ENCODE results near the gene NTPCR.
"Not testable (repeated sequence)": the region's sequence is repeated elsewhere in the genome, so short reads cannot be mapped to it uniquely, and the experiment has no call there.

The NTPCR gene

DNA sequence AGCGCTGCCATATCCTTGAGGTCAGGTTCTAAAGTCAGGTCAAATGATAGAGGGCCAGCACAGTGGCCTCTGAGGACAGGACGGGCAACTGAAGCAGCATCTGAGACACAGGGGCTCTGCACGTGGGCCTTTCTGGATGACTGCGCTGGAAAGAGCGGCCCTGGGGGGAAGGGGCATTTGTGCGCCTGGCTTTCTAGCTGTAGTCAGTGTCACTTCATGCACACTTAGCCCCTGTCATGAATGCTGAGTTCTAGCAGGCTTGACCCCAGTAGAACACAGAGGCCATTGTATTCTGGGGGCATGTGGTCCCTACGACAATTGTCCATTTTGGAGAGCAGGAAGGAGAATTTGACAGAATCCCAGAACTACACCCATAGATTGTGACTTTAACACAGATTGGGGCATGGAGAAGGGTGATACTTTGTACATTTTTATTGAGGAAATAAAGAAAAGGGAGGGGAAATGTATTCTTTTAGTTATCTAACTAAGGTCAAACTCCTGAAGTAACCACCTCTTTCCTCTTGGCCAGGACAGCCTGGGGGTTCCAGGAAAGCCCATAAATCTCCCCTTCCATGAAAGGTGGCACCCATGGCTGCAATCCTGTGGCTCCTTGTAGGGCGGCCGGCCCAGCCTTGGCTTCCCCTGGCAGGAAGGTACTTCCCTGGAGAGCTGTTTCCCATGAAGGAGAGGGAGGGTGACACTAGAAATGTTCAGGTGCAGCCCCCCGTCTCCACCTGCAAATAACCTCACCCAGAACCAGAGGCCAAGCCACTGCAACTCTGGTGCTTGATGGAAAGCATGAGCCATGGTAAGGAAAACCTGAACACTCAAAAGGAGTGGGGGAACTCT, 34.4 kb downstream of the NTPCR start:
- DNase-seq (ENCODE audit: low spot score) = peak; percentile 79

DNA sequence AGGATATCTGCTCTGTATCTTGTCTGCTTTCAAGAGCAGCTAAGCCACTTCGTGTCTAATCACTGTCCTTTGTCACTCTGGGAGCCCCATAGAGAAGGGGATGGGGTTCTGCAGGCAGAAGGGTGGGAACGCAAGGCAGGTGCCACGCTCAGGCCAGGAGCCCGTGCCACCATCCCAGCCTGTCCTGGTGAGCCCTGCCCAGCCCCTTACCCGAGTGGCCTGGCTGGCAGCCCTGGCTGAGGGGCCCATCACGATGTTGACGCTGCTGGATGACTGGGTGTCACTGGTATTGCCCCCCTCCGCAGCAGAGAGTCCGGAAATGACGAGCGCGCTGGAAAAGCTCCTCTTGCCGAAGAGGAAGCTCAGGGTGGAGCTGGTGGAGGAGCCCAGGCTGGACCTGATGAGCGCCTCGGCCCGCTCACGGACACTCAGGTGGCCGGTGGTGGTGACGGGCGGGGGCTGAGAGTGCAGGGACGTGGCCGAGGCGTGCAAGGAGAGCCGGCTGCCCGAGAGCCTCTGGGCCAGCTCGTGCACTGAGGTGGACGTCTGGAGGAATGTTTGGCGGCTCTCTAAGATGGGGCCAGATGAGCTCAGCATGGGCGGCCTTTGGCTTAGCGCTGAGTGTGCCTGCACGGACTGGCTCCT, 35.6 kb downstream of the NTPCR start:
- no peak for DNase-seq (ENCODE audit: low spot score)

DNA sequence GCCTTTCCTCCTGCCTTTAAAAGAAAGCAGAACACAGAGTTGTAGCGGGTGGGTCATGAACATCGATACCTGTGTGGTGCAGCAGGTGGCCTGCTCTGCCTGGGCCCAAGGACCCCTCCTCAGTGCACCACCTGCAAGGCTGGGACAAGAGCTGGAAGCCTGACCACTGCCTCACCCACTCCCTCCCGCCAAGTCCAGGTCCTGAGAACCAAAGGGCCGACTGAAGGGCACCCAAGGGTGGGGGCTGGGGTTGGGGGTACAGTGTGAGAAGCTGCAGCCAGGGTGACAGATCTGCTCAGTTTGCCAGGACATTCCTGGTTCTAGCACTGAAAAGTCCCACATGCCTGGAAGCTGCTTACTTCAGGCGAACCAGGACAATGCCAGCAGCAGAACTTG, 36.1 kb downstream of the NTPCR start:
- DNase-seq (ENCODE audit: low spot score) = no peak

GRCh38 chr1:232987046-232987773, 36.8 kb downstream of the NTPCR start:
- DNase-seq (ENCODE audit: low spot score) = no peak

GRCh38 chr1:232987774-232988140, 37.3 kb downstream of the NTPCR start:
- no peak for DNase-seq (ENCODE audit: low spot score)

- DNase-seq (ENCODE audit: low spot score) = no peak
Observed at GRCh38 chr1:232988572-232989040, 38.2 kb downstream of the NTPCR start.

GRCh38 chr1:232990176-232991128, 40.0 kb downstream of the NTPCR start:
- DNase-seq (ENCODE audit: low spot score) = no peak

GRCh38 chr1:232991238-232991637, 40.8 kb downstream of the NTPCR start:
- no peak for DNase-seq (ENCODE audit: low spot score)

GRCh38 chr1:232992227-232992626, 41.8 kb downstream of the NTPCR start:
- DNase-seq (ENCODE audit: low spot score) = no peak

DNA sequence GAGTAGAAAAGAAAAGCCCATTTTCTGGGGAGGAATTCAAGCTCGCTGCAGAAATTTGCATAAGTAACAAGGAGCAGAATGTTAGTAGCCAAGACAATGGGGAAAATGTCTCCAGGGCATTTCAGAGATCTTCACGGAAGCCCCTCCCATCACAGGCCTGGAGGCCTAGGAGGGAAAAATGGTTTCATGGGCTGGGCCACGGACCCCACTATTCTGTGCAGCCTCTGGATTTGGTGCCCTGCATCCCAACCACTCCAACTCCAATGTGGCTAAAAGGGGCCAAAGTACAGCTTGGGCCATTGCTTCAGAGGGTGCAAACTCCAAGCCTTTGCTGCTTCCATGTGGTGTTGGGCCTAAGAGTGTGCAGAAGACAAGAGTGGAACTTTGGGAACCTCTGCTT, 43.1 kb downstream of the NTPCR start:
- no peak for DNase-seq (ENCODE audit: low spot score)

DNA sequence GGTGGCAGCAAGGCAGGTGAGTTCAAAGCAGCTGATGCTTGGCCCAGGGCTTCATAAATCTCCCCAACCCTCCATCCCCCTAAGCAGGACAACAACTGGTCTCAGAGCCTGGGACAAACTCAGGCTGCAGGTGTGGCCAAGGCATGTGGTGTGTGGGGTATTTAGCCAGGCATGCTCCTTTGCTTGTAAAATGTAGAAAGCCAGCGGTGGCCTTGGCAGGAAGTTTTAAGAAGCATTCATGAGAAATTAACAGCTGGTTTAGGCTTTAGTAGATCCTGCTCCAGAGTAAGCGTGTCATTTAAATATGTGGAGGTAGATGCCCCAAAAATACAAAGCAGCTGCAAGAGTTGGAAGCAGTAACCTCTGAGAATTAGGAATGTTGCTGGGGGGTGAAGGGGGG, 44.8 kb downstream of the NTPCR start:
- DNase-seq (ENCODE audit: low spot score) = no peak

- DNase-seq (ENCODE audit: low spot score) = no peak
Observed at GRCh38 chr1:232996143-232996542, 45.7 kb downstream of the NTPCR start.

- no peak for DNase-seq (ENCODE audit: low spot score)
Observed at GRCh38 chr1:232998138-232998537, 47.7 kb downstream of the NTPCR start.

DNA sequence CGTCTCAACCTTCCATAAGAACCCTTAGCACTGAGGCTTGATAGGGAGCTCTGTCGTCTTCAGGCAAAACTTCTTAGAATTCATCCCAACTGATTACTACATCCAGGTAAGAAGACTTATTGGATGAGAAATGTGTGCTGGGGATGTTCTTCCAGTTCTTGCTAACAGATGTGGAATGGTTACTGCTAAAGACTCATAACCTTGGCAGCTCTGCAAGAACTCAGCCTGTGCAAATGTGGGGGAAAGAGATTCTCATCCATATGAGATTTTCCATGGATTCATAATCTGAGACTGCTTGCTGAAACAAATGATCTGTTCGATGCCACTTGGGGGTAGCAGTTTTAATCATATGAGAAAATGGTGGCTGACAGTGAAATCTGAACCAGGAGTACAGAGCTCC, 48.2 kb downstream of the NTPCR start:
- no peak for DNase-seq (ENCODE audit: low spot score)

DNA sequence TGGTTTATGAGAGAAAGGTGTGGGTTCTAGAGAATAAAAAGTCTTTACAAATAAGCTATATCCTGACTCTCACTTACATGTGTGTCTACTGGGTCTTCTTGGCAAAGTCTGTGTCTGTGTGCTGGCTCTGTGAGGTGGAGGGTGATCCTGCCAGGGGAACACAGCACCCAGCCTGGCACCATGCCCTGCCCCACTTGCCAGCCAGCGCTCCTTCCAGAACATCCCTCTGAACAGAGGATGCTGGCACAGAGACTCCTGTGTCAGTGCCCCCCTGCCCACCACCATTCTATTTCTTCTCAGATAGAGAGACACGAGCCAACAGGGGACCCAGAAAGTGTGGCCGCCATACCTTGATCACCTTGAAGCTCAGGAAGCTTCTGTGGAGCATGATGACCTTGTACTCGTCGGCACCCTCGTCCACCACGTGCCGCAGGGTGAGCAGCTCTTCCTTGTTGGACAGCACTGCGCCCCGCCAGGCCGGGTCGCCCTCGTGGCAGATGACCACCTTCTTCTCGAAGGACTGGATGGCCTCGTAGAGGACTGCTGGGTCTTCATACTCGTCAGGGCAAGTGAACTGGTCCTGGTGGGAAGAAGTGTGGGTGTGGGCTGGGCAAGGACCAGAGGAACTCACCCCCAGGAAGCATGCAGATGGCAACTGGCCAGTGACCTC, 49.7 kb downstream of the NTPCR start:
- DNase-seq (ENCODE audit: low spot score) = no peak

DNA sequence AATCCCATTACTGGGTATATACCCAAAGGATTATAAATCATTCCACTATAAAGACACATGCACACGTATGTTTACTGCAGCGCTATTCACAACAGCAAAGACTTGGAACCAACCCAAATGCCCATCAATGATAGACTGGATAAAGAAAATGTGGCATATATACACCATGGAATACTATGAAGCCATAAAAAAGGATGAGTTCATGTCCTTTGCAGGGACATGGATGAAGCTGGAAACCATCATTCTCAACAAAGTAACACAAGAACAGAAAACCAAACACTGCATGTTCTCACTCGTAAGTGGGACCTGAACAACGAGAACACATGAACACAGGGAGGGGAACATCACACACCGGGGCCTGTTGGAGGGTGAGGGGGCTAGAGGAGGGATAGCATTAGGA, 53.2 kb downstream of the NTPCR start:
- not testable (repeated sequence) for DNase-seq (ENCODE audit: low spot score)

GRCh38 chr1:233004451-233004850, 54.0 kb downstream of the NTPCR start:
- no peak for DNase-seq (ENCODE audit: low spot score)

GRCh38 chr1:233005156-233005555, 54.7 kb downstream of the NTPCR start:
- DNase-seq (ENCODE audit: low spot score) = no peak

DNA sequence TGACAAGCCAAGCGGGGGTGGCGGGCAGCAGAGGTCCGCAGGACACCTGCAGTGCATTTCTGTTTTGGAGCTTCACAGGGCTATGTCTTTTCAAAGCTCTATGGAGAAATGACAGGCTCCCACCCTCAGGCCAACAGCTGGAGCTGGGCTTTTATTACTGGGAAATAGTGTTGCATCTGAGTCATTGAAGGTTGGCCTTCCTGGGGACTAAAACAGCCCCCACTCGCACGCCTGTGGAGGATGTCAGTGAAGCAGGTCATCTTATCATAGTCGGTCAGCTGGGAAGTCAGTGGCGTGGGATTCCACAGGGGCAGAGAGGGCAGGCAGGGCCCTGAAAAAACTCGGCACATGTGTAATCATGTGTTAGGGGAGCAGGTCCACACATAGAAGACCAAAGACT, 55.3 kb downstream of the NTPCR start:
- no peak for DNase-seq (ENCODE audit: low spot score)

- DNase-seq (ENCODE audit: low spot score) = peak; percentile 63
Observed at GRCh38 chr1:233006108-233006507, 55.7 kb downstream of the NTPCR start.

DNA sequence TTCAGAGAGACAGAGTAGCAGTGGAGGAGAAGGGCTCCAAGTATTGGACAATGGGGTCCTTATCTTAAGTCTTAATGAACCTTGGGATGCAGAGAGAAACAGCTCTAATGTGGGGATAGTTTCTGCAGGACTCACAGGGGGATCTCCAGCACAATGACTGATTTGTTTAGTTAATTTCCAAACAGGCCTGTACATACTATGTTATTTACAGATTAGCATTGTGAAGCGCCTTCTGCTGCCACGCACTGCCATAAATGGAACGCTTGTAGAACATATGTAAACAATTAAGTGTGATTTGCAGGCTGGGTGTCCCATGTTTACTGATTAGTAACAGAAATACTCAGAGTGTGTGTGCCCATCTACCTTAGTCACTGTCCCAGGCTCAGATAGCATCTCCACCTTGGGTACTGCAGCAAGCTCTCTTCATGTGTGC, 56.1 kb downstream of the NTPCR start:
- no peak for DNase-seq (ENCODE audit: low spot score)

All from Ammon's horn (tissue), 1 donor.